ENCODE data around the gene PRKCE. TPM values are rescaled to one million over a fixed set of nuclear protein-coding genes. Genes with fewer than 3 reads are reported as not detected.

Gene PRKCE
- total RNA-seq, 1 experiment from 2014 or later, result 12.1 TPM

DNA sequence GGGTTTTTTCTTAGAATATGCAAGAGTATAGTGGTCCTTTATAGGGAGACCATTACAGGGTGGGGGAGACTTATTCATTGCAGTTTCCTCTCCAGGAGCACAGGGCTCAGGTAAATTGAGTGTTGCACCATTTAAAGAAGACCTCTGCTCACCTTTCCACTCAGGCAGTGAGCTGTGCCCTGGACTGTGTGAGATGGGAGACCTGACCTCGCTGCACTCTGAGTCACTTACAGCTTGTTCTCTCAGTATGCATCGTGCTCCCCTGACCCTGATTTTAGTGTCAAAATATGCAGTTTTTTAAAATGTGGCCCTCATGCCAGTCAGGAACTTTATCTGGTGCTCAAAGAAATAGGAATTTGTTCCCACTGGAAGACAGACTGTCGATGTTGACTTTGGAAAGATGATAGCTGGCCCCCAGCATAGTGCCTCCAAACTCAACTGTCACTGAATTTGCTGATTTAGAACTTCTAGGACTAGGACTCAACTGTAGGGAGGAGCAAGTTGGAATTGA lies 499.0 kb downstream of the PRKCE start:
- peaks cover 4% of the 10 kb centered on the region for H3K36me3 Mint-ChIP-seq (ENCODE audit: insufficient read depth, unreplicated experiment)
- CTCF ChIA-PET, result interaction anchor here (0.6 to 1.2 kb wide), 2 partner anchors 9 to 140 kb away, joined by 3 read pairs; no protein-coding TSS in a partner anchor
- POLR2A ChIA-PET, result interaction anchor here (1.3 to 1.5 kb wide), 3 partner anchors 14 to 144 kb away, joined by 3 to 5 read pairs (median 3); no protein-coding TSS in a partner anchor

DNA sequence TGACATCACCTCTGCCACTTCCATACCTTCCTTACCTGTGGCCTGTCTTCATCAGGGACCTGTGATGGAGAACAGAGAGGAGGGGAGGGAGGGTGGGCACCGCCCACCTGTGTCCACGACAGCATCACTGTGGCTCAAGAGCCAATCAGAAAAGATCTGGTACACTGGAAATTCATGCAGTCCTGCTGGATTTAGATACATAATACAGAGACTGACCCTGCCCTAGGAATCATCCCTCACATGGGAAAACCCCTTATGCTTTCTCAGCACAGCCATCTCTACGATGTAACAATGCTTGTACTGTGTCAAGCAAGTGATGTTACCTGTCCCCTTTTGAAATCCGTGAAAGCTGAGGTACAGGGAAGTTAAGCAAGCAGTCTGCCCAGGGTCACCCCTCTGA lies 500.1 kb downstream of the PRKCE start:
- DNase-seq (ENCODE audit: unreplicated experiment), result no peak
- POLR2A ChIA-PET, result interaction anchor here (0.6 to 1.5 kb wide), 4 partner anchors 13 to 143 kb away, joined by 3 to 5 read pairs (median 4); no protein-coding TSS in a partner anchor
- TF ChIP-seq, protein P1, sequence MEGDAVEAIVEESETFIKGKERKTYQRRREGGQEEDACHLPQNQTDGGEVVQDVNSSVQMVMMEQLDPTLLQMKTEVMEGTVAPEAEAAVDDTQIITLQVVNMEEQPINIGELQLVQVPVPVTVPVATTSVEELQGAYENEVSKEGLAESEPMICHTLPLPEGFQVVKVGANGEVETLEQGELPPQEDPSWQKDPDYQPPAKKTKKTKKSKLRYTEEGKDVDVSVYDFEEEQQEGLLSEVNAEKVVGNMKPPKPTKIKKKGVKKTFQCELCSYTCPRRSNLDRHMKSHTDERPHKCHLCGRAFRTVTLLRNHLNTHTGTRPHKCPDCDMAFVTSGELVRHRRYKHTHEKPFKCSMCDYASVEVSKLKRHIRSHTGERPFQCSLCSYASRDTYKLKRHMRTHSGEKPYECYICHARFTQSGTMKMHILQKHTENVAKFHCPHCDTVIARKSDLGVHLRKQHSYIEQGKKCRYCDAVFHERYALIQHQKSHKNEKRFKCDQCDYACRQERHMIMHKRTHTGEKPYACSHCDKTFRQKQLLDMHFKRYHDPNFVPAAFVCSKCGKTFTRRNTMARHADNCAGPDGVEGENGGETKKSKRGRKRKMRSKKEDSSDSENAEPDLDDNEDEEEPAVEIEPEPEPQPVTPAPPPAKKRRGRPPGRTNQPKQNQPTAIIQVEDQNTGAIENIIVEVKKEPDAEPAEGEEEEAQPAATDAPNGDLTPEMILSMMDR (IDR thresholded peaks at IDR 0.05; ENCODE audit: unreplicated experiment), result no peak
- H3K36me3 Mint-ChIP-seq (ENCODE audit: insufficient read depth, unreplicated experiment), result peaks cover 4% of the 10 kb centered on the region
- no peaks in the 10 kb centered on the region for H3K9me3 Mint-ChIP-seq (ENCODE audit: unreplicated experiment)
- no peaks in the 10 kb centered on the region for H3K27me3 Mint-ChIP-seq (ENCODE audit: insufficient read depth, unreplicated experiment)
- CTCF ChIA-PET, result interaction anchor here (0.7 to 1.2 kb wide), 2 partner anchors 10 to 359 kb away, joined by 3 read pairs; no protein-coding TSS in a partner anchor
- H3K27ac Mint-ChIP-seq (ENCODE audit: low read depth, unreplicated experiment), result no peak overlapping the region
- BruUV-seq (replicated peaks), result no TSS peak
- intact Hi-C loops (cut with micrococcal nuclease), result no loop called here
- H3K4me1 Mint-ChIP-seq (ENCODE audit: insufficient read depth, unreplicated experiment), result peaks cover 6% of the 10 kb centered on the region
- H3K4me3 Mint-ChIP-seq (ENCODE audit: unreplicated experiment), result no peak overlapping the region

More for the DNA sequence above, 499.0 kb downstream of the PRKCE start:
- Mint-ChIP-seq H3K4me3 (ENCODE audit: unreplicated experiment) (no peak overlapping the region), H3K9me3 (ENCODE audit: unreplicated experiment) (no peaks in the 10 kb centered on the region), H3K27me3 (ENCODE audit: insufficient read depth, unreplicated experiment) (no peaks in the 10 kb centered on the region), H3K4me1 (ENCODE audit: insufficient read depth, unreplicated experiment) (peaks cover 6% of the 10 kb centered on the region), H3K27ac (ENCODE audit: low read depth, unreplicated experiment) (no peak overlapping the region)
- TF ChIP-seq, protein P1 (IDR thresholded peaks at IDR 0.05; ENCODE audit: unreplicated experiment), result no peak
- intact Hi-C loops (cut with micrococcal nuclease), result no loop called here
- no TSS peak for BruUV-seq (replicated peaks)
- no peak for DNase-seq (ENCODE audit: unreplicated experiment)

DNA sequence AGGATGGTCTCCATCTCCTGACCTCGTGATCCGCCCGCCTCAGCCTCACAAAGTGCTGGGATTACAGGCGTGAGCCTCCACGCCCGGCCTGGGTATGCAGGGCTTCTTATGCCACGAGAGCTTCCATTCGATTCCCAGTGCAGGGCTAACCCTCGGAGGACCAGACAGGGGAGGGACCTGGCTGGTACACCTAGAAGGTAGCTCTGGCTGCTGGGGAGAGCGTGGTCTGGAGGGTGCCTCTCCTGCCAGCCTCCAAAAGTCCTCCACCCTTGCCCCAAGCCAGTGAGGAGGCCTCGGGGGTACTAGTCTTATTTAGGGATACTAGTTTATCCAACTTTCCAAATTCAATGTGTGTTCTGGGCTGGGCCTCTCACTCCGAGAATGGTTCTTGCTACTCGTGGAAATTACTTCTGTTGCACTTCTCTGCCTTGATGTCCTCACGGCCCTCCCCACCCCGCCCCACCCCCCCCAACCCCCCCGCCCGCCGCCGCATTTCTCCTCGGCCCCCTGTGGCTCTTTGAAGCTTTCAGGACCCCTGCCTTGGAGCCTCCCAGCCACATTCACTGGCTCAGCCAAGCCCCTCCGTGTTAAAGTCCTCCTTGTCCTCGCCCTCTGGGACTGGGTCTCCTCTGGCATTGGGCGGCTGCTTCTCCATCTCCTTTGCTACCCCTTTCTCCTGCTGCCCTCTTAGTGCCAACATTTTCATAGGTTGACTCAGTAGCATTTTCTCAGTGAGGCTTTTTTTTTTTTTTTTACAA lies 502.7 kb downstream of the PRKCE start:
- no TSS peak for BruUV-seq (replicated peaks)
- DNase-seq (ENCODE audit: unreplicated experiment), result no peak
- H3K9me3 Mint-ChIP-seq (ENCODE audit: unreplicated experiment), result no peaks in the 10 kb centered on the region
- intact Hi-C loops (cut with micrococcal nuclease), result no loop called here
- ChIA-PET POLR2A (interaction anchor here (0.7 kb wide), 1 partner anchor 148 kb away, joined by 3 read pairs; no protein-coding TSS in a partner anchor), CTCF (interaction anchor here (0.6 kb wide), 2 partner anchors 9 to 105 kb away, joined by 4 to 5 read pairs; no protein-coding TSS in a partner anchor)
- no peaks in the 10 kb centered on the region for H3K36me3 Mint-ChIP-seq (ENCODE audit: insufficient read depth, unreplicated experiment)
- H3K4me3 Mint-ChIP-seq (ENCODE audit: unreplicated experiment), result no peak overlapping the region
- peaks cover 6% of the 10 kb centered on the region for H3K4me1 Mint-ChIP-seq (ENCODE audit: insufficient read depth, unreplicated experiment)
- TF ChIP-seq, protein P1 (IDR thresholded peaks at IDR 0.05; ENCODE audit: unreplicated experiment), result no peak
- H3K27me3 Mint-ChIP-seq (ENCODE audit: insufficient read depth, unreplicated experiment), result no peaks in the 10 kb centered on the region
- no peak overlapping the region for H3K27ac Mint-ChIP-seq (ENCODE audit: low read depth, unreplicated experiment)

Measured in MCF 10A (cell line).